SK-N-SH treated with all-trans-retinoic acid at 6 μM for 48 hours (cell line): ENCODE measurements around the gene RORB.

Experiments
- ATAC-seq: fragments of 200-7000 bp; cut with Tn5 transposase; 3 replicates; pipeline ENCODE4 v1.9.1; 2020; ENCODE audit warnings: mild to moderate bottlenecking, moderate library complexity
- BACH2 ChIP-seq: fragments of 250-450 bp; sonication (Bioruptor Pico); IDR thresholded peaks from 2 replicates; pipeline ENCODE4 v1.9.0; 2021; ENCODE audit warnings: mild to moderate bottlenecking, borderline replicate concordance
- CSDC2 ChIP-seq: fragments of 250-450 bp; sonication (Bioruptor Pico); IDR thresholded peaks from 2 replicates; pipeline ENCODE4 v1.5.0; 2020; ENCODE audit warnings: mild to moderate bottlenecking, moderate library complexity
- GLIS3 ChIP-seq: fragments of 250-450 bp; sonication (Bioruptor Pico); IDR thresholded peaks from 2 replicates; pipeline ENCODE4 v1.5.0; 2020; ENCODE audit warnings: mild to moderate bottlenecking, moderate library complexity
- ISL1 ChIP-seq: fragments of 250-450 bp; sonication (Bioruptor Pico); IDR thresholded peaks from 2 replicates; pipeline ENCODE4 v2.1.2; 2022; ENCODE audit warnings: mild to moderate bottlenecking, moderate library complexity
- OSR1 ChIP-seq: fragments of 250-450 bp; sonication (Bioruptor Pico); IDR thresholded peaks from 2 replicates; pipeline ENCODE4 v1.8.0; 2022; ENCODE audit warnings: moderate library complexity, mild to moderate bottlenecking, inconsistent platforms
- PPARA ChIP-seq: fragments of 250-450 bp; sonication (Bioruptor Pico); IDR thresholded peaks from 2 replicates; pipeline ENCODE4 v1.5.0; 2020; ENCODE audit warnings: mild to moderate bottlenecking, borderline replicate concordance
- RARB ChIP-seq: fragments of 250-450 bp; sonication (Bioruptor Pico); IDR thresholded peaks from 2 replicates; pipeline ENCODE4 v1.8.0; 2021; ENCODE audit warnings: mild to moderate bottlenecking, moderate library complexity
- TCF4 ChIP-seq: fragments of 250-450 bp; sonication (Bioruptor Pico); IDR thresholded peaks from 2 replicates; pipeline ENCODE4 v1.8.0; 2021; ENCODE audit warnings: mild to moderate bottlenecking, moderate library complexity, borderline replicate concordance
- TSHZ2 ChIP-seq: fragments of 250-450 bp; sonication (Bioruptor Pico); IDR thresholded peaks from 2 replicates; pipeline ENCODE4 v1.5.0; 2020; ENCODE audit warnings: mild to moderate bottlenecking, moderate library complexity
- ZFP30 ChIP-seq: fragments of 450-650 bp; formaldehyde crosslinking; IDR thresholded peaks from 2 replicates; pipeline ENCODE4 v1.5.0; 2022; ENCODE audit warnings: mild to moderate bottlenecking, moderate library complexity
- ZNF565 ChIP-seq: fragments of 450-650 bp; formaldehyde crosslinking; conservative IDR thresholded peaks from 2 replicates; pipeline ENCODE4 v1.5.0; 2020; ENCODE audit warnings: low read depth, mild to moderate bottlenecking, moderate library complexity
- ZNF70 ChIP-seq: fragments of 450-650 bp; formaldehyde crosslinking; IDR thresholded peaks from 2 replicates; pipeline ENCODE4 v1.5.0; 2020; ENCODE audit warnings: mild to moderate bottlenecking, moderate library complexity
- TF ChIP-seq, protein P1 (sequence below): fragments of 250-450 bp; sonication (Bioruptor Pico); IDR thresholded peaks from 2 replicates; pipeline ENCODE4 v1.8.0; 2020; ENCODE audit warnings: mild to moderate bottlenecking, moderate library complexity, borderline replicate concordance
- TF ChIP-seq, protein P2 (sequence below): fragments of 250-450 bp; sonication (Bioruptor Pico); IDR thresholded peaks from 2 replicates; pipeline ENCODE4 v1.8.0; 2021; ENCODE audit warnings: low read depth, mild to moderate bottlenecking, moderate library complexity, borderline replicate concordance
- TF ChIP-seq, protein P3 (sequence below): fragments of 250-450 bp; sonication (Bioruptor Pico); IDR thresholded peaks from 2 replicates; pipeline ENCODE4 v1.5.1; 2021; ENCODE audit warnings: mild to moderate bottlenecking, moderate library complexity

The RORB gene

DNA sequence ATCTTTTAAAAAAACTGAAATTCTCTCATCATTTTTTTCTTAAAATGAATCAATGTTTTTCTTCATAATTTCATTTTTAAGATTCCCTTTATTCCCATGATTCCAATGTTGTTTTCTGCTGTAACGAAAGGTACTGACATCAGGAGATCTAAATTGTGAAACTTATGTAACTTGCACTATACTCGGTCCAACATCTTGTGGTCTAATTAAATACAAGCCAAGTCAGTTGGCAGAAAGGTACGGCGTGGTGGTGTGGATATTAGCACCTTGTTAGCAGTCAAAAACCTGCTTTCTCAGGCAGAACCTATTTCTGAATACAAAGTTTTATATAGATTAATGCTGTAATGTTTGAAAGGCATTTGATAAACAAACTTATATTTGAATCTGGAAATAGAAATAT is 20.1 kb downstream of the RORB start:
- TF ChIP-seq ZNF565 (CRISPR knock-in tag) (no peak), CSDC2 (CRISPR knock-in tag) (no peak), OSR1 (CRISPR knock-in tag) (no peak), TSHZ2 (CRISPR knock-in tag) (no peak), PPARA (CRISPR knock-in tag) (no peak), ZFP30 (CRISPR knock-in tag) (no peak), ISL1 (CRISPR knock-in tag) (no peak), BACH2 (no peak), GLIS3 (CRISPR knock-in tag) (no peak)
- TF ChIP-seq, protein P1, sequence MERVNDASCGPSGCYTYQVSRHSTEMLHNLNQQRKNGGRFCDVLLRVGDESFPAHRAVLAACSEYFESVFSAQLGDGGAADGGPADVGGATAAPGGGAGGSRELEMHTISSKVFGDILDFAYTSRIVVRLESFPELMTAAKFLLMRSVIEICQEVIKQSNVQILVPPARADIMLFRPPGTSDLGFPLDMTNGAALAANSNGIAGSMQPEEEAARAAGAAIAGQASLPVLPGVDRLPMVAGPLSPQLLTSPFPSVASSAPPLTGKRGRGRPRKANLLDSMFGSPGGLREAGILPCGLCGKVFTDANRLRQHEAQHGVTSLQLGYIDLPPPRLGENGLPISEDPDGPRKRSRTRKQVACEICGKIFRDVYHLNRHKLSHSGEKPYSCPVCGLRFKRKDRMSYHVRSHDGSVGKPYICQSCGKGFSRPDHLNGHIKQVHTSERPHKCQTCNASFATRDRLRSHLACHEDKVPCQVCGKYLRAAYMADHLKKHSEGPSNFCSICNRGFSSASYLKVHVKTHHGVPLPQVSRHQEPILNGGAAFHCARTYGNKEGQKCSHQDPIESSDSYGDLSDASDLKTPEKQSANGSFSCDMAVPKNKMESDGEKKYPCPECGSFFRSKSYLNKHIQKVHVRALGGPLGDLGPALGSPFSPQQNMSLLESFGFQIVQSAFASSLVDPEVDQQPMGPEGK (CRISPR knock-in tag): no peak
- TF ChIP-seq, protein P2, sequence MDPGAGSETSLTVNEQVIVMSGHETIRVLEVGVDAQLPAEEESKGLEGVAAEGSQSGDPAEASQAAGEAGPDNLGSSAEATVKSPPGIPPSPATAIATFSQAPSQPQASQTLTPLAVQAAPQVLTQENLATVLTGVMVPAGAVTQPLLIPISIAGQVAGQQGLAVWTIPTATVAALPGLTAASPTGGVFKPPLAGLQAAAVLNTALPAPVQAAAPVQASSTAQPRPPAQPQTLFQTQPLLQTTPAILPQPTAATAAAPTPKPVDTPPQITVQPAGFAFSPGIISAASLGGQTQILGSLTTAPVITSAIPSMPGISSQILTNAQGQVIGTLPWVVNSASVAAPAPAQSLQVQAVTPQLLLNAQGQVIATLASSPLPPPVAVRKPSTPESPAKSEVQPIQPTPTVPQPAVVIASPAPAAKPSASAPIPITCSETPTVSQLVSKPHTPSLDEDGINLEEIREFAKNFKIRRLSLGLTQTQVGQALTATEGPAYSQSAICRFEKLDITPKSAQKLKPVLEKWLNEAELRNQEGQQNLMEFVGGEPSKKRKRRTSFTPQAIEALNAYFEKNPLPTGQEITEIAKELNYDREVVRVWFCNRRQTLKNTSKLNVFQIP (CRISPR knock-in tag): no peak
- no peak for ATAC-seq

DNA sequence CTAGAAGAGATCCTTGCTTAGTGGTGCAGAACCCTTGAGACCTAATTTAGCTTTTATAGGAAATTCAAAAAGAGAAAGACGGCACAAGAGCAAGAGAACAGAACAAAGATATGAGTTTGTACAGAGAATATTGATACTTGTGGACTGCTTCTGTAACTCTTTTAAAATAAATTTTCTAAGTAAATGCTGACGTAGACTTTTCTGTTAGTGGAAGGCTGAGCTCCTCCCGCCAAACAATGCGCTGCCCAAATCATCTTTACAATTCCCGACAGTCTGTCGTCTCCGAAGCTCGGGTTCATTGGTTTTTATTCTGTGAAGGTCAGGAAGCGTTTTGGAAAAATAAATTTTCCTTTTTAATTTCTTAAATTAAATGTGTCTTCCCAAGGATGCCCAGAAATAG is 22.3 kb downstream of the RORB start:
- TF ChIP-seq, protein P2 (CRISPR knock-in tag): no peak
- TF ChIP-seq ZFP30 (CRISPR knock-in tag) (no peak), CSDC2 (CRISPR knock-in tag) (no peak), GLIS3 (CRISPR knock-in tag) (no peak), ZNF70 (no peak), ISL1 (CRISPR knock-in tag) (no peak), TSHZ2 (CRISPR knock-in tag) (no peak)
- ATAC-seq: no peak

DNA sequence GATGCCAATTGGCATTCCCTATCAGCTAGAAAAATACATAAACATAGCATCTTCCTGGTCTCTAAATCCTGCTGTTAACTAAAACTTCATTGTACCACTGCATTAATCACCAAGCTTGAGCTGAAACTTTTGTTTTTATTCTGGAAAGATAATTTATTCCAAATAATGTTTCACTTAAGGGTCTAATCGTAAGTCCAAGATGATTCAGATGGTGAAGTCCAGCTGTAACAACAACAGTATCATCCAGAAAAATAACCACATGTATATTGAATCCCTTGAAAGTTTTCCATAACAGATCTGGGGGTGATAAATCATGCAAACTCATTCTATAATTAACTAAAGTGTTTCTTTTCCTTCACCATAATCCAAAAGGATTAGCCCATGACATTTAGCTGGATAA is 23.9 kb downstream of the RORB start:
- ATAC-seq: no peak
- TF ChIP-seq TCF4 (CRISPR knock-in tag) (peak; percentile 77), TSHZ2 (CRISPR knock-in tag) (0 out of 2 replicates have a peak, but pooled peaks have one; percentile 61), RARB (CRISPR knock-in tag) (no peak), ISL1 (CRISPR knock-in tag) (peak; percentile 34; the same call in 1 of the 2 replicates)
- TF ChIP-seq, protein P3, sequence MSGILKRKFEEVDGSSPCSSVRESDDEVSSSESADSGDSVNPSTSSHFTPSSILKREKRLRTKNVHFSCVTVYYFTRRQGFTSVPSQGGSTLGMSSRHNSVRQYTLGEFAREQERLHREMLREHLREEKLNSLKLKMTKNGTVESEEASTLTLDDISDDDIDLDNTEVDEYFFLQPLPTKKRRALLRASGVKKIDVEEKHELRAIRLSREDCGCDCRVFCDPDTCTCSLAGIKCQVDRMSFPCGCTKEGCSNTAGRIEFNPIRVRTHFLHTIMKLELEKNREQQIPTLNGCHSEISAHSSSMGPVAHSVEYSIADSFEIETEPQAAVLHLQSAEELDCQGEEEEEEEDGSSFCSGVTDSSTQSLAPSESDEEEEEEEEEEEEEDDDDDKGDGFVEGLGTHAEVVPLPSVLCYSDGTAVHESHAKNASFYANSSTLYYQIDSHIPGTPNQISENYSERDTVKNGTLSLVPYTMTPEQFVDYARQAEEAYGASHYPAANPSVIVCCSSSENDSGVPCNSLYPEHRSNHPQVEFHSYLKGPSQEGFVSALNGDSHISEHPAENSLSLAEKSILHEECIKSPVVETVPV (CRISPR knock-in tag): no peak
